Inflammatory macrophage treated with lipopolysaccharide for 4 hours (primary cell): ENCODE results near the gene C2orf78.
A peak's percentile ranks its signal among the peaks of the same experiment; 100 is the strongest.
"Not testable (repeated sequence)": the region's sequence is repeated elsewhere in the genome, so short reads cannot be mapped to it uniquely, and the experiment has no call there.

ENCODE experiments used
- DNase-seq: peaks from one replicate; pipeline ENCODE4 v3.0.0-alpha.2; 2020

Gene C2orf78

GRCh38 chr2:73779467-73780236, 4.3 kb upstream of the C2orf78 start, which contains the start of gene DUSP11:
Gene DUSP11, minus strand, starts transcription at chr2:73780103. Its CDS starts 129 bp downstream, at chr2:73779974.
- peak; percentile 97 for DNase-seq

GRCh38 chr2:73780237-73780582, 3.8 kb upstream of the C2orf78 start:
- DNase-seq: no peak

- not testable (repeated sequence) for DNase-seq
Observed at GRCh38 chr2:73783402-73783801, 581 bp upstream of the C2orf78 start.

GRCh38 chr2:73811878-73812277, 27.9 kb downstream of the C2orf78 start:
- no peak for DNase-seq

GRCh38 chr2:73812635-73813034, 28.7 kb downstream of the C2orf78 start:
- no peak for DNase-seq

- DNase-seq: no peak
Observed at GRCh38 chr2:73818296-73818695, 34.3 kb downstream of the C2orf78 start.

GRCh38 chr2:73821227-73821626, 37.2 kb downstream of the C2orf78 start:
- no peak for DNase-seq

- no peak for DNase-seq
Observed at GRCh38 chr2:73821669-73822068, 37.7 kb downstream of the C2orf78 start.

GRCh38 chr2:73822276-73822675, 38.3 kb downstream of the C2orf78 start:
- peak; percentile 44 for DNase-seq

- no peak for DNase-seq
Observed at GRCh38 chr2:73822991-73823390, 39.0 kb downstream of the C2orf78 start.

GRCh38 chr2:73823416-73823815, 39.4 kb downstream of the C2orf78 start:
- no peak for DNase-seq

- peak; percentile 76 for DNase-seq
Observed at GRCh38 chr2:73823916-73824523, 40.0 kb downstream of the C2orf78 start.

GRCh38 chr2:73825408-73825807, 41.4 kb downstream of the C2orf78 start:
- no peak for DNase-seq

- DNase-seq: peak; percentile 67
Observed at GRCh38 chr2:73827018-73827417, 43.0 kb downstream of the C2orf78 start.

GRCh38 chr2:73827660-73828388, 43.8 kb downstream of the C2orf78 start:
- no peak for DNase-seq

GRCh38 chr2:73828389-73828817, 44.4 kb downstream of the C2orf78 start:
- DNase-seq: no peak

GRCh38 chr2:73828818-73829570, 45.0 kb downstream of the C2orf78 start, which contains the start of gene STAMBP:
Gene STAMBP, plus strand, starts transcription at chr2:73828961. Its CDS starts 1,896 bp downstream, at chr2:73830857.
- peak; percentile 99 for DNase-seq

- peak; percentile 78 for DNase-seq
Observed at GRCh38 chr2:73830871-73831401, 47.0 kb downstream of the C2orf78 start.

GRCh38 chr2:73832930-73833329, 48.9 kb downstream of the C2orf78 start:
- peak; percentile 8 for DNase-seq

GRCh38 chr2:73836141-73836943, 52.4 kb downstream of the C2orf78 start:
- no peak for DNase-seq

- DNase-seq: peak; percentile 58
Observed at GRCh38 chr2:73837847-73838585, 54.0 kb downstream of the C2orf78 start.
